Endothelial cell (in vitro differentiated cells): ENCODE measurements around the gene INHBE. TPM values are rescaled to one million over a fixed set of nuclear protein-coding genes. Genes with fewer than 3 reads are reported as not detected.

Source experiments
- DNase-seq: peaks from one replicate; pipeline ENCODE4 v3.0.0; 2021; ENCODE audit warnings: low spot score
- H3K27ac Mint-ChIP-seq: one replicate; pipeline ENCODE4 v1.8.0; 2021; ENCODE audit warnings: mixed read lengths, inconsistent platforms; ENCODE audit not compliant: unreplicated experiment
- H3K27me3 Mint-ChIP-seq: one replicate; pipeline ENCODE4 v1.8.0; 2021; ENCODE audit warnings: mild to moderate bottlenecking, moderate library complexity, mixed read lengths, inconsistent platforms; ENCODE audit not compliant: unreplicated experiment
- H3K36me3 Mint-ChIP-seq: one replicate; pipeline ENCODE4 v1.8.0; 2021; ENCODE audit warnings: mild to moderate bottlenecking, low read depth, mixed read lengths, inconsistent platforms; ENCODE audit not compliant: unreplicated experiment
- H3K4me1 Mint-ChIP-seq: one replicate; pipeline ENCODE4 v1.8.0; 2021; ENCODE audit warnings: mild to moderate bottlenecking, mixed read lengths, inconsistent platforms; ENCODE audit not compliant: unreplicated experiment
- H3K4me3 Mint-ChIP-seq: one replicate; pipeline ENCODE4 v1.8.0; 2021; ENCODE audit warnings: mild to moderate bottlenecking, mixed read lengths, inconsistent platforms; ENCODE audit not compliant: unreplicated experiment
- H3K9me3 Mint-ChIP-seq: one replicate; pipeline ENCODE4 v1.8.0; 2021; ENCODE audit warnings: mixed read lengths, inconsistent platforms; ENCODE audit not compliant: unreplicated experiment
- CTCF ChIP-seq: fragments of 200-600 bp; sonication (generic); IDR thresholded peaks from one replicate; pipeline ENCODE4 v1.5.0; 2021; ENCODE audit warnings: antibody characterized with exemption; ENCODE audit not compliant: unreplicated experiment
- total RNA-seq: library from RNA; stranded (reverse); fragmentation: NEBNext Ultra II Directional; extraction: Animal tissue kit (Norgen Biotek cat#: 25700); gene quantifications from one replicate; pipeline ENCODE4 v1.2.1, GENCODE V29; 2021; ENCODE audit not compliant: unreplicated experiment

The INHBE gene
- total RNA-seq, 1 donor from 2014 or later: not detected

DNA sequence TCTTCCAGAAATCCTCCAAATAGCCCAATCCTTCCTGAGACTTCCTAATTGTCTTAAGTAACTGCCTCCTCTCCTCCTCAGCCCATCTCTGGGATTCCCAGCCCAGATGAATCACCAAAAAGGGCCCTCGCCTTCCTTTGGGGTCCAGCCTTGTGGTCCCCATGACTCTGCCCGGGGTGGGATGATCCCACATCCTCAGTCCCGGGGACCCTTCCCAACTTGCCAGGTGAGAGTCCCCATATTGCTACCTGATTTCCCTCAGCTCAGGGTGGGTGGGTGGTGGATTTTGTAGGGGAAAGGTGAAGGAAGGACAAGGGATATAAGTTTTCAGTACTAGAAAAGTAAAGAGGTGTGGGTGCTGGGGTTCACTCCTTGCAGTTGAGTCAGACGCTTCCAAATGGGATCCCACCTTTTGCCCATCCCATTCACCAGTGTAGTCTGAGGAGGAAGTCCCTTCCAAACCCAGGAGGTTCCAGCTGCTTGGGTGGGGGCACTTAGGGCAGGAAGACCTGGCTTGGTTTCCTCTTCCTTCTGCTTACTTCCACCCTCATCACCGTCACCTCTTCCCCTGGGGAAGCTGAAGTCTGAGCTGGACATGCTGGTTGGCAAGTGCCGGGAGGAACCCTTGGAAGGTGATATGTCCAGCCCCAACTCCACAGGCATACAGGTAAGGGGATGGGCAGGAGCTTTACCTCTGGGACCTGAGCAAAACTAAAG is 10.1 kb downstream of the INHBE start:
- Mint-ChIP-seq H3K9me3 (no peaks in the 10 kb centered on the region), H3K36me3 (peaks cover 16% of the 10 kb centered on the region), H3K27ac (peak overlapping the region; percentile 42), H3K27me3 (peaks cover 29% of the 10 kb centered on the region), H3K4me1 (peaks cover 32% of the 10 kb centered on the region), H3K4me3 (no peak overlapping the region)
- TF ChIP-seq CTCF: no peak
- no peak for DNase-seq

GRCh38 chr12:57465747-57466505 is 10.8 kb downstream of the INHBE start:
- peaks cover 29% of the 10 kb centered on the region for H3K4me1 Mint-ChIP-seq
- no peak for TF ChIP-seq CTCF
- peak overlapping the region; percentile 4 for H3K27ac Mint-ChIP-seq
- DNase-seq: no peak
- peaks cover 25% of the 10 kb centered on the region for H3K27me3 Mint-ChIP-seq
- no peak overlapping the region for H3K4me3 Mint-ChIP-seq
- H3K36me3 Mint-ChIP-seq: peaks cover 16% of the 10 kb centered on the region
- H3K9me3 Mint-ChIP-seq: no peaks in the 10 kb centered on the region

- no peak for DNase-seq
- H3K27me3 Mint-ChIP-seq: peaks cover 22% of the 10 kb centered on the region
- H3K36me3 Mint-ChIP-seq: peaks cover 16% of the 10 kb centered on the region
- TF ChIP-seq CTCF: no peak
- H3K4me1 Mint-ChIP-seq: peaks cover 27% of the 10 kb centered on the region
- peak overlapping the region; percentile 14 for H3K4me3 Mint-ChIP-seq
- no peak overlapping the region for H3K27ac Mint-ChIP-seq
- H3K9me3 Mint-ChIP-seq: no peaks in the 10 kb centered on the region
Observed at GRCh38 chr12:57467212-57467874, 12.2 kb downstream of the INHBE start.

DNA sequence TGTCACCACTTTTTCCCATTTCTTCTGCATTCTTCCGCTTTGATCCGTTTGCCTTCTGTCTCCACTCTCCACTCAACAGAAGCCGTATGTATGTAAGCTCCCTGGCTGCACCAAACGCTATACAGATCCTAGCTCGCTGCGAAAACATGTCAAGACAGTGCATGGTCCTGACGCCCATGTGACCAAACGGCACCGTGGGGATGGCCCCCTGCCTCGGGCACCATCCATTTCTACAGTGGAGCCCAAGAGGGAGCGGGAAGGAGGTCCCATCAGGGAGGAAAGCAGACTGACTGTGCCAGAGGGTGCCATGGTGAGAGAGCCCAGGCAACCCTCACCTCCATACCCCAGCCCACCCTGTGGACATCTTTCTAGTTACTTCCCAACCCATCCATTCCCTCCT is 12.8 kb downstream of the INHBE start:
- Mint-ChIP-seq H3K9me3 (no peaks in the 10 kb centered on the region), H3K27me3 (peaks cover 19% of the 10 kb centered on the region), H3K27ac (peak overlapping the region; percentile 49), H3K36me3 (peaks cover 21% of the 10 kb centered on the region), H3K4me1 (peaks cover 24% of the 10 kb centered on the region), H3K4me3 (no peak overlapping the region)
- no peak for DNase-seq
- TF ChIP-seq CTCF: no peak
